HUES64 (cell line): ENCODE measurements around the gene SUPT3H.

Experiments used
- H3K27ac ChIP-seq: 2 replicates; pipeline ENCODE4 v1.7.0; 2013; ENCODE audit warnings: low read depth, low read length, inconsistent platforms
- H3K27me3 ChIP-seq: 2 replicates; pipeline ENCODE4 v1.6.1; 2013; ENCODE audit warnings: mild to moderate bottlenecking, low read length; ENCODE audit not compliant: insufficient read depth
- H3K36me3 ChIP-seq: 2 replicates; pipeline ENCODE4 v1.6.1; 2013; ENCODE audit warnings: mild to moderate bottlenecking, low read length; ENCODE audit not compliant: insufficient read depth
- H3K4me1 ChIP-seq: 2 replicates; pipeline ENCODE4 v1.6.1; 2013; ENCODE audit warnings: mild to moderate bottlenecking, low read length, moderate library complexity; ENCODE audit not compliant: insufficient read depth
- H3K4me3 ChIP-seq: 2 replicates; pipeline ENCODE4 v1.5.1; 2013; ENCODE audit warnings: mild to moderate bottlenecking, low read length, moderate library complexity
- H3K9ac ChIP-seq: 2 replicates; pipeline ENCODE4 v1.6.1; 2013; ENCODE audit warnings: mild to moderate bottlenecking, low read depth, low read length
- H3K9me3 ChIP-seq: 2 replicates; pipeline ENCODE4 v1.6.1; 2013; ENCODE audit warnings: low read depth, low read length; ENCODE audit not compliant: insufficient read depth
- WGBS: fragments of 150-250, 120-280 bp; methylation state at CpG from one replicate; pipeline ENCODE4 v1.1.7; 2013; ENCODE audit warnings: missing lambda C conversion rate; 5-methylcytosine and 5-hydroxymethylcytosine counted together

Gene SUPT3H

GRCh38 chr6:44787254-44787834 lies 590.4 kb downstream of the SUPT3H start:
- Histone ChIP-seq H3K27ac (no peak overlapping the region), H3K9me3 (no peaks in the 10 kb centered on the region; the same call in 1 of the 2 replicates), H3K9ac (no peak overlapping the region), H3K36me3 (no peaks in the 10 kb centered on the region), H3K4me3 (no peak overlapping the region), H3K27me3 (no peaks in the 10 kb centered on the region), H3K4me1 (no peaks in the 10 kb centered on the region)
- 96% methylated on average over 8 of the region's 8 CpGs for WGBS

- no peak overlapping the region for H3K27ac ChIP-seq
- H3K9me3 ChIP-seq: no peaks in the 10 kb centered on the region; the same call in 1 of the 2 replicates
- H3K4me1 ChIP-seq: no peaks in the 10 kb centered on the region
- H3K4me3 ChIP-seq: no peak overlapping the region
- H3K9ac ChIP-seq: no peak overlapping the region
- H3K27me3 ChIP-seq: no peaks in the 10 kb centered on the region
- no CpG with 5 or more reads among the region's 1 CpG for WGBS
- no peaks in the 10 kb centered on the region for H3K36me3 ChIP-seq
Measured at GRCh38 chr6:44785130-44785529, 592.6 kb downstream of the SUPT3H start.

GRCh38 chr6:44784195-44784594 lies 593.5 kb downstream of the SUPT3H start:
- H3K9ac ChIP-seq: no peak overlapping the region
- no peaks in the 10 kb centered on the region; the same call in 1 of the 2 replicates for H3K9me3 ChIP-seq
- WGBS: 100% methylated on average over 1 of the region's 1 CpG
- H3K4me3 ChIP-seq: no peak overlapping the region
- H3K27ac ChIP-seq: no peak overlapping the region
- H3K27me3 ChIP-seq: no peaks in the 10 kb centered on the region
- H3K36me3 ChIP-seq: no peaks in the 10 kb centered on the region
- no peaks in the 10 kb centered on the region for H3K4me1 ChIP-seq

- Histone ChIP-seq H3K36me3 (no peaks in the 10 kb centered on the region), H3K4me3 (no peak overlapping the region), H3K27ac (no peak overlapping the region), H3K9ac (no peak overlapping the region), H3K4me1 (no peaks in the 10 kb centered on the region), H3K9me3 (no peaks in the 10 kb centered on the region; the same call in 1 of the 2 replicates), H3K27me3 (no peaks in the 10 kb centered on the region)
- 85% methylated on average over 3 of the region's 3 CpGs for WGBS
Measured at GRCh38 chr6:44782892-44783291, 594.8 kb downstream of the SUPT3H start.

GRCh38 chr6:44781912-44782597 lies 595.7 kb downstream of the SUPT3H start:
- no peak overlapping the region for H3K4me3 ChIP-seq
- H3K9me3 ChIP-seq: no peaks in the 10 kb centered on the region; the same call in 1 of the 2 replicates
- no peak overlapping the region for H3K27ac ChIP-seq
- WGBS: 99% methylated on average over 2 of the region's 2 CpGs
- H3K4me1 ChIP-seq: no peaks in the 10 kb centered on the region
- H3K9ac ChIP-seq: no peak overlapping the region
- no peaks in the 10 kb centered on the region for H3K36me3 ChIP-seq
- H3K27me3 ChIP-seq: no peaks in the 10 kb centered on the region

GRCh38 chr6:44780161-44780560 lies 597.6 kb downstream of the SUPT3H start:
- Histone ChIP-seq H3K27ac (no peak overlapping the region), H3K27me3 (no peaks in the 10 kb centered on the region), H3K36me3 (no peaks in the 10 kb centered on the region), H3K9me3 (no peaks in the 10 kb centered on the region; the same call in 1 of the 2 replicates), H3K9ac (no peak overlapping the region), H3K4me3 (no peak overlapping the region), H3K4me1 (no peaks in the 10 kb centered on the region)
- WGBS: 93% methylated on average over 7 of the region's 7 CpGs

GRCh38 chr6:44779130-44779826 lies 598.5 kb downstream of the SUPT3H start:
- H3K27me3 ChIP-seq: no peaks in the 10 kb centered on the region
- H3K4me1 ChIP-seq: no peaks in the 10 kb centered on the region
- WGBS: 76% methylated on average over 8 of the region's 8 CpGs
- H3K9ac ChIP-seq: no peak overlapping the region
- no peaks in the 10 kb centered on the region; the same call in 1 of the 2 replicates for H3K9me3 ChIP-seq
- H3K4me3 ChIP-seq: no peak overlapping the region
- no peak overlapping the region for H3K27ac ChIP-seq
- no peaks in the 10 kb centered on the region for H3K36me3 ChIP-seq
